ENCODE data around the gene UAP1. TPM values are rescaled to one million over a fixed set of nuclear protein-coding genes. Genes with fewer than 3 reads are reported as not detected.
"Not testable (repeated sequence)": the region's sequence is repeated elsewhere in the genome, so short reads cannot be mapped to it uniquely, and the experiment has no call there.

Gene UAP1
- total and polyA plus RNA-seq, 2 donors: 21.9 to 56.3 TPM

GRCh38 chr1:162590101-162590500 is 28.6 kb downstream of the UAP1 start:
- DNase-seq (ENCODE audit: low read depth in 6 of 9, low spot score in 9 of 9): no peak
- no peak overlapping the region for H3K27ac ChIP-seq (ENCODE audit: low read depth in 1 of 2, low read length in 1 of 2)
- WGBS: 97% methylated on average over 3 of the region's 3 CpGs
- H3K27me3 ChIP-seq (ENCODE audit: control insufficient read depth in 2 of 2, insufficient read depth in 1 of 2, low read length in 1 of 2): no peaks in the 10 kb centered on the region
- H3K4me1 ChIP-seq (ENCODE audit: control insufficient read depth in 2 of 2, insufficient read depth in 2 of 2, low read length in 2 of 2): no peaks in the 10 kb centered on the region
- no peaks in the 10 kb centered on the region for H3K9me3 ChIP-seq (ENCODE audit: control insufficient read depth in 2 of 2, insufficient read depth in 1 of 2, low read length in 1 of 2)
- H3K36me3 ChIP-seq (ENCODE audit: control insufficient read depth in 2 of 2, insufficient read depth in 2 of 2, low read length in 1 of 2): no peaks in the 10 kb centered on the region
- H3K4me3 ChIP-seq (ENCODE audit: low read length in 2 of 2): no peak overlapping the region

GRCh38 chr1:162590686-162591085 is 29.2 kb downstream of the UAP1 start:
- no peak for DNase-seq (ENCODE audit: low read depth in 6 of 9, low spot score in 9 of 9)
- Histone ChIP-seq H3K9me3 (ENCODE audit: control insufficient read depth in 2 of 2, insufficient read depth in 1 of 2, low read length in 1 of 2) (no peaks in the 10 kb centered on the region), H3K36me3 (ENCODE audit: control insufficient read depth in 2 of 2, insufficient read depth in 2 of 2, low read length in 1 of 2) (no peaks in the 10 kb centered on the region), H3K4me1 (ENCODE audit: control insufficient read depth in 2 of 2, insufficient read depth in 2 of 2, low read length in 2 of 2) (no peaks in the 10 kb centered on the region), H3K27me3 (ENCODE audit: control insufficient read depth in 2 of 2, insufficient read depth in 1 of 2, low read length in 1 of 2) (no peaks in the 10 kb centered on the region), H3K4me3 (ENCODE audit: low read length in 2 of 2) (no peak overlapping the region), H3K27ac (ENCODE audit: low read depth in 1 of 2, low read length in 1 of 2) (no peak overlapping the region)
- WGBS: 97% methylated on average over 2 of the region's 2 CpGs

DNA sequence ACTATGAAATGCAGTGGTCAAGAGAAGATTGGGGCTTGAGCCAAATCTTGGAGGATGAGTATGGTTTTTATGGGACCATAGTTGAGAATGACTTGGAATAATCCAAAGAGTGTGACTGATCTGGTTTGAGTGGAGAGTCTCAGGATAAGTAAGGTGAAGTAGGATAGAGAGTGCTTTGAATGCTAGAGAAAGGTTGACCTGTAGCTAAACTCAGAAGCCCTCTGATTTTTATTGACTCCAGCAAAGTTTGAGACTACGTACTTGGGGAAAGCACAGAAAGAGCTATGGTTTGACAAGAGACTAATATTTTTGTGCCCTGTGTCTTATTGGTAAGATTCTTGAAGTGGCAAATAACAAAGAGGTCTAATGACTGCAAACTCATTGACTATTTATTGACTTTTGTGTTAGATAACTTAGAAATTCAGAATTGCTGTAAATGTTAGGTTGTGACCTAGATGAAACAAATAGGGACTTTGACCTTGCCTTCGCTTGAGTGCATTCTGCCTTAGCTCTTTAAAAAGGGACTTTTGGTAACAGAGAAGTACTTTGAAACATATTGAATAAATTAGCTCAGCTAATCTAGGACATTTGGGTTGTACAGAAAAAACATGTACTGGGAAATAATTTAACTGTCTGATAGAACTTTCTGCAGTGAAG is 35.1 kb downstream of the UAP1 start:
- H3K4me1 ChIP-seq (ENCODE audit: control insufficient read depth in 2 of 2, insufficient read depth in 2 of 2, low read length in 2 of 2): no peaks in the 10 kb centered on the region
- no peak overlapping the region for H3K4me3 ChIP-seq (ENCODE audit: low read length in 2 of 2)
- DNase-seq (ENCODE audit: low read depth in 6 of 9, low spot score in 9 of 9): no peak
- no peaks in the 10 kb centered on the region for H3K36me3 ChIP-seq (ENCODE audit: control insufficient read depth in 2 of 2, insufficient read depth in 2 of 2, low read length in 1 of 2)
- no peaks in the 10 kb centered on the region for H3K9me3 ChIP-seq (ENCODE audit: control insufficient read depth in 2 of 2, insufficient read depth in 1 of 2, low read length in 1 of 2)
- no peak overlapping the region for H3K27ac ChIP-seq (ENCODE audit: low read depth in 1 of 2, low read length in 1 of 2)
- 97% methylated on average over 2 of the region's 2 CpGs for WGBS
- H3K27me3 ChIP-seq (ENCODE audit: control insufficient read depth in 2 of 2, insufficient read depth in 1 of 2, low read length in 1 of 2): no peaks in the 10 kb centered on the region

- Histone ChIP-seq H3K36me3 (ENCODE audit: control insufficient read depth in 2 of 2, insufficient read depth in 2 of 2, low read length in 1 of 2) (no peaks in the 10 kb centered on the region), H3K27me3 (ENCODE audit: control insufficient read depth in 2 of 2, insufficient read depth in 1 of 2, low read length in 1 of 2) (no peaks in the 10 kb centered on the region), H3K4me3 (ENCODE audit: low read length in 2 of 2) (no peak overlapping the region), H3K9me3 (ENCODE audit: control insufficient read depth in 2 of 2, insufficient read depth in 1 of 2, low read length in 1 of 2) (no peaks in the 10 kb centered on the region), H3K27ac (ENCODE audit: low read depth in 1 of 2, low read length in 1 of 2) (no peak overlapping the region), H3K4me1 (ENCODE audit: control insufficient read depth in 2 of 2, insufficient read depth in 2 of 2, low read length in 2 of 2) (no peaks in the 10 kb centered on the region)
- DNase-seq (ENCODE audit: low read depth in 6 of 9, low spot score in 9 of 9): no peak
- 95% methylated on average over 1 of the region's 1 CpG for WGBS
Observed at GRCh38 chr1:162599451-162599850, 37.9 kb downstream of the UAP1 start.

DNA sequence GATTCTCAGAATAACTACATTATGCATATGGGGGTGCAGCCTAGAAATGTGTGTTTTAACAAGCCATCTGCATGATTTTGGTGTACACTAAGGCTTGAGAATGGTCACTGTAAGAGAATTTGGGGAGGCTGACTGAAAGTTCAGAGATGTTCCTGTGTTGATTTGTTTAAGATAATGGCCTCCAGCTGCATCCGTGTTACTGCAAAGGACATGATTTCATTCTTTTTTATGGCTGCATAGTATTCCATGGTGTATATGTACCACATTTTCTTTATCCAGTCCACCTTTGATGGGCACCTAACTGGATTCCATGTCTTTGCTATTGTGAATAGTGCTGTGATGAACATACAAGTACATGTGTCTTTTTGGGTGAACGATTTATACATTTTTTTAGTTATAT is 41.6 kb downstream of the UAP1 start:
- not testable (repeated sequence) for H3K27ac ChIP-seq (ENCODE audit: low read depth in 1 of 2, low read length in 1 of 2); DNase-seq (ENCODE audit: low read depth in 6 of 9, low spot score in 9 of 9); H3K9me3 ChIP-seq (ENCODE audit: control insufficient read depth in 2 of 2, insufficient read depth in 1 of 2, low read length in 1 of 2); H3K27me3 ChIP-seq (ENCODE audit: control insufficient read depth in 2 of 2, insufficient read depth in 1 of 2, low read length in 1 of 2); H3K36me3 ChIP-seq (ENCODE audit: control insufficient read depth in 2 of 2, insufficient read depth in 2 of 2, low read length in 1 of 2); H3K4me3 ChIP-seq (ENCODE audit: low read length in 2 of 2); H3K4me1 ChIP-seq (ENCODE audit: control insufficient read depth in 2 of 2, insufficient read depth in 2 of 2, low read length in 2 of 2)
- 95% methylated on average over 2 of the region's 2 CpGs for WGBS

GRCh38 chr1:162605225-162605927 is 43.9 kb downstream of the UAP1 start:
- no peaks in the 10 kb centered on the region for H3K27me3 ChIP-seq (ENCODE audit: control insufficient read depth in 2 of 2, insufficient read depth in 1 of 2, low read length in 1 of 2)
- H3K9me3 ChIP-seq (ENCODE audit: control insufficient read depth in 2 of 2, insufficient read depth in 1 of 2, low read length in 1 of 2): no peaks in the 10 kb centered on the region
- H3K27ac ChIP-seq (ENCODE audit: low read depth in 1 of 2, low read length in 1 of 2): no peak overlapping the region
- no peak for DNase-seq (ENCODE audit: low read depth in 6 of 9, low spot score in 9 of 9)
- no peak overlapping the region for H3K4me3 ChIP-seq (ENCODE audit: low read length in 2 of 2)
- no peaks in the 10 kb centered on the region for H3K36me3 ChIP-seq (ENCODE audit: control insufficient read depth in 2 of 2, insufficient read depth in 2 of 2, low read length in 1 of 2)
- no peaks in the 10 kb centered on the region for H3K4me1 ChIP-seq (ENCODE audit: control insufficient read depth in 2 of 2, insufficient read depth in 2 of 2, low read length in 2 of 2)
- over 99% methylated on average over 3 of the region's 3 CpGs for WGBS

DNA sequence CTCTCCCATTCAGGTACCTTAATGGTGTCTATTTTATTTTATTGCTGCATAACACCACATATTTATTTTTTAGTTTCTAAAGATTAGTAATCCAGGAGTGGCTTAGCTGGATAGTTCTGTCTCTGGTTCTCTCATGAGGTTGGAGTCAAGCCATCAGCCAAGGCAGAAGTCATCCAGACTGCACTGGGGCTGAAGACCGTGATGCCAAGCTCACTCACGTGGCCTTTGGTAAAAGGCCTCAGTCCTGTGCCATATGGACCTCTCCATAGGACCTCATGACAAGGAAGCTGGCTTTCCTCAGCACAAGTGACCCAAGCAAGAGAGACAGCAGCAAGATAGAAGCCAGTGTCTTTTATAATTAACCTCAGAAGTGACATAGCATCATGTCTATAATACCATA is 47.8 kb downstream of the UAP1 start:
- Histone ChIP-seq H3K27ac (ENCODE audit: low read depth in 1 of 2, low read length in 1 of 2) (no peak overlapping the region), H3K4me3 (ENCODE audit: low read length in 2 of 2) (no peak overlapping the region), H3K27me3 (ENCODE audit: control insufficient read depth in 2 of 2, insufficient read depth in 1 of 2, low read length in 1 of 2) (no peaks in the 10 kb centered on the region), H3K36me3 (ENCODE audit: control insufficient read depth in 2 of 2, insufficient read depth in 2 of 2, low read length in 1 of 2) (no peaks in the 10 kb centered on the region), H3K4me1 (ENCODE audit: control insufficient read depth in 2 of 2, insufficient read depth in 2 of 2, low read length in 2 of 2) (no peaks in the 10 kb centered on the region), H3K9me3 (ENCODE audit: control insufficient read depth in 2 of 2, insufficient read depth in 1 of 2, low read length in 1 of 2) (no peaks in the 10 kb centered on the region)
- 96% methylated on average over 2 of the region's 2 CpGs for WGBS
- no peak for DNase-seq (ENCODE audit: low read depth in 6 of 9, low spot score in 9 of 9)

GRCh38 chr1:162612606-162613400 is 51.3 kb downstream of the UAP1 start:
- Histone ChIP-seq H3K4me1 (ENCODE audit: control insufficient read depth in 2 of 2, insufficient read depth in 2 of 2, low read length in 2 of 2) (no peaks in the 10 kb centered on the region), H3K27me3 (ENCODE audit: control insufficient read depth in 2 of 2, insufficient read depth in 1 of 2, low read length in 1 of 2) (no peaks in the 10 kb centered on the region), H3K4me3 (ENCODE audit: low read length in 2 of 2) (no peak overlapping the region), H3K9me3 (ENCODE audit: control insufficient read depth in 2 of 2, insufficient read depth in 1 of 2, low read length in 1 of 2) (no peaks in the 10 kb centered on the region), H3K36me3 (ENCODE audit: control insufficient read depth in 2 of 2, insufficient read depth in 2 of 2, low read length in 1 of 2) (no peaks in the 10 kb centered on the region), H3K27ac (ENCODE audit: low read depth in 1 of 2, low read length in 1 of 2) (no peak overlapping the region)
- whole genome bisulfite sequencing: 74% methylated on average over 8 of the region's 8 CpGs
- DNase-seq (ENCODE audit: low read depth in 6 of 9, low spot score in 9 of 9): no peak

DNA sequence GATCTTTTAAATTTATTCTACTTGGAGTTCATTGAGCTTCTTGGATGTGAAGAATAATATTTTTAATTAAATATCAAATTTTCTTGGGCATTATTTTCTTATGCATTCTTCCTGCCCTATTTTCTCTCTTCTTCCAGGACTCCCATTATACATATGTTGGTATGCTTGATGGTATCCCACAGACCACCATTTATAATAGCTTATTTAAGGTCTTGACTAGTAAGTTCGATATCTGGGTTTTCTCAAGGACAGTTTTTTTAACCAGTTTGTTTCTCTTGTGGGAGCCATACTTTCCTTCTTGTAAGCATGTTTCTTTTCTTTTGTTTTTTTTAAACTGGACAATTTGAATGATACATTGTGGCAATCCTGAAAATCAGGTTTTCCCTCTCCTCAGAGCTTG is 55.3 kb downstream of the UAP1 start:
- Histone ChIP-seq H3K9me3 (ENCODE audit: control insufficient read depth in 2 of 2, insufficient read depth in 1 of 2, low read length in 1 of 2) (no peaks in the 10 kb centered on the region), H3K36me3 (ENCODE audit: control insufficient read depth in 2 of 2, insufficient read depth in 2 of 2, low read length in 1 of 2) (no peaks in the 10 kb centered on the region), H3K27ac (ENCODE audit: low read depth in 1 of 2, low read length in 1 of 2) (no peak overlapping the region), H3K4me3 (ENCODE audit: low read length in 2 of 2) (no peak overlapping the region), H3K4me1 (ENCODE audit: control insufficient read depth in 2 of 2, insufficient read depth in 2 of 2, low read length in 2 of 2) (no peaks in the 10 kb centered on the region), H3K27me3 (ENCODE audit: control insufficient read depth in 2 of 2, insufficient read depth in 1 of 2, low read length in 1 of 2) (no peaks in the 10 kb centered on the region)
- WGBS: 96% methylated on average over 1 of the region's 1 CpG
- no peak for DNase-seq (ENCODE audit: low read depth in 6 of 9, low spot score in 9 of 9)
